Measurements from ENCODE around the gene TMEM42.
"Not testable (repeated sequence)": the region's sequence is repeated elsewhere in the genome, so short reads cannot be mapped to it uniquely, and the experiment has no call there.

Gene TMEM42

DNA sequence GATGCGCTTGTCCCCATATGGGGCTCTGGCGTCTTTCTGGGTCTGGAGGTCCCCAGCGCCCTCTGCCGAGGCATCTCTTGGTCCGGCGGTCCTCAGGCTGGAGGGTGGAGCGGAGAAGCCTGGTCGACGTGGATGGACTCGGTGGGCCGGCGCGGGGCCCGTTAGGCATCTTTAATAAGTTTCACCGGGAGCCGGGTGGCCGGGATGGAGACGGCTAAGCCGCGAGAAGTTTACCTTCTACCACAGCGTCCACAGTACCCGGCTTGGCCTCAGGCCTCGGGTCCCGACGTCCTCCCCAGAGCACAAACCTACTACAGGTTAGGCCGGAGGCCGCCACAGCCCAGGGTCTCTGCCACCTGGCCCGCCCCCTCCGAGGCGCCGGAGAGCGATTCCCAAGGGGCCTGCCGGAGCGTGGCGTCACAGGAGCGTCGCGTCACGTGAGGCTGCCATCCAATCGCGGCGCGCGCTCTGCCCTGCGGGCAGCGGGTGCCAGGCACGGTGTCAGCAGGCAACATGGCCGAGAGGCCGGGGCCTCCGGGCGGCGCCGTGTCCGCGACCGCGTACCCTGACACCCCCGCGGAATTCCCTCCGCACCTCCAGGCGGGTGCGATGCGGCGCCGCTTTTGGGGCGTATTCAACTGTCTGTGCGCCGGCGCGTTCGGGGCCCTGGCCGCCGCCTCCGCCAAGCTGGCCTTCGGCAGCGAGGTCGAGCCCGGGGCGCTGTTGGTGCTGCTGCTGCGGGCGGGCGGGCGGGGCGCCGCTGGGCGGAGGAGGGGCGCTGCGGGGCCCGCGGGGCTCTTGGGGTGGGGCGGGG, at the start of gene TMEM42:
Gene TMEM42 (plus strand): TSS at position 501 of the 814 bp plus-strand sequence. CDS start 13 bp downstream, at position 514.
- DNase-seq (ENCODE audit: low spot score), result peak; percentile 83

DNA sequence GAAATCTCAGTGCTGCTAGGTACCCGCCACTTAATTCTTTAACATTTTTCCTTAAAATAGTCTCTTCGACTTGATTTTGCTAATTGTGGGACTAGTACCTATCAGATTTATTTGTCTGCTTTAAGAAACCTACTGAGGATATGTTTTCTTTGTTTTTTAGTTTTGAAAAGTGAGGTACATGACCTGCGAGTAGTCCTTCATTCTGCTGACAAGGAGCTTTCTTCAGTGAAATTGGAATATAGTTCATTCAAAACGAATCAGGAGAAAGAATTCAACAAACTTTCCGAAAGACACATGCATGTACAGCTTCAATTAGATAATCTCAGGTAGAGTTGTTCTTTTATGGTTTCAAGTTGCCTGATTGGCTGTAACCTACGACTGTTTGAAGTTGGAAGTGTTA, 47.0 kb upstream of the TMEM42 start:
- no peak for DNase-seq (ENCODE audit: low spot score)

DNA sequence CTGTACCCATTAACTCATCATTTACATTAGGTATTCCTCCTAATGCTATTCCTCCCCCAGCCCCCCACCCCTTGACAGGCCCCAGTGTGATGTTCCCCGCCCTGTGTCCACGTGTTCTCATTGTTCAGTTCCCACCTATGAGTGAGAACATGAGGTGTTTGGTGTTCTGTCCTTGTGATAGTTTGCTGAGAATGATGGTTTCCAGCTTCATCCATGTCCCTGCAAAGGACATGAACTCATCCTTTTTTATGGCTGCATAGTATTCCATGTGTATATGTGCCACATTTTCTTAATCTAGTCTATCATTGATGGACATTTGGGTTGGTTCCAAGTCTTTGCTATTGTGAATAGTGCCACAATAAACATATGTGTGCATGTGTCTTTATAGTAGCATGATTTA, 45.4 kb upstream of the TMEM42 start:
- DNase-seq (ENCODE audit: low spot score), result not testable (repeated sequence)

DNA sequence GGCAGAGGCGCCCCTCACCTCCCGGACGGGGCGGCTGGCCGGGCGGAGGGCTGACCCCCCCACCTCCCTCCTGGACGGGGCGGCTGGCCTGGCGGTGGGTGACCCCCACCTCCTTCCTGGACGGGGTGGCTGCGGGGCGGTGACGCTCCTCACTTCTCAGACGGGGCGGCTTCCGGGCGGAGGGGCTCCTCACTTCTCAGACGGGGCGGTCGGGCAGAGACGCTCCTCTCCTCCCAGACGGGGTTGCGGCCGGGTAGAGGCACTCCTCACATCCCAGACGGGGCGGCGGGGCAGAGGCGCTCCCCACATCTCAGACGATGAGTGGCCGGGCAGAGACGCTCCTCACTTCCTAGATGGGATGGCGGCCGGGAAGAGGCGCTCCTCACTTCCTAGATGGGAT, 40.5 kb upstream of the TMEM42 start:
- DNase-seq (ENCODE audit: low spot score), result not testable (repeated sequence)

DNA sequence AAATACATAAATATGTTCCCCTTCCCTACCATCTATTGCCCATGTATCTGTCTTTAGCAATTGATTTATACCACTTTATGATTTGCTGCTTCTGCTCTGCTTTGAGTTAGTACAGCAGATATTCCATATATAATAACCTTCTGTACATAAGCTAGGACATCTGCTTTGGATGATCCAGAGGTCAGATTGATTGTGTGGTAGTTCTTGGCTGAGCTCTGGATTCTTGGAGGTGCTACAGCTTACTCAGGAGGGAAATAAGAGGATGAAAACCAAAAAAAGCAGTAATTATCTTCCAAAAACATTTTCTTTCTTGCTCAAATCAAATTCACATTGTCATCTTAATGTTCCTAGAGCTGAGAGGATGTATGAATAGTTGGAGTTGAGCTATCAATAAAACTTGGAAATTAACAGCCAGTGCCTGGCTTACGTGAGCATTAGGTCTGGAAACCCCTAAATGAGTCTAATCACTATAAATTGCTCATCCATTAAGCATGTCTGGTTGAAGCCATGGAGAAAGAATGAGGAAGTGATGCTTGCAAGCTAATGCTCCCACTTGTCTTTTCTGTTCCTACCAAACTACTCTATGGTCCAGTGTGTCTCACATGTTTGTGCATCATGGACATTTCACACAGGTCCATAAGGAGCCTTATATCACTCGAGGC, 36.3 kb upstream of the TMEM42 start:
- DNase-seq (ENCODE audit: low spot score), result peak; percentile 36

DNA sequence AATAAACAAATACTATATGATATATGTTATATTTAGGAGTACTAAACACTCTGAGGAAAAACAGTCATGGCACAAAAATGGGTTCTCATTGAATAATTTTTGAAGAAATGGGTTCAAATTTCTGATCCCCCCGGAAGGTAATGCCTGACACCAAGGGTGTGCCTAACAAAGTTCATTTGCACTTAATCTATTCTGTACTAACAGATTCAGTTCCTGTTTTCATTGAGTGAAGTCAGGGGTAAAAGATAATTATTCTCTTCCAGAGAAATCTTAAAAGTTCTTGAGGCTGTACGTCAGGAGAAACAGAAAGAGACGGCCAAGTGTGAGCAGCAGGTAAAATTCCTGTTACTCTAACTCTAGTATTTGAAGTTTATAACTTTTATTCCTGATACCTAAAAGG, 34.5 kb upstream of the TMEM42 start:
- DNase-seq (ENCODE audit: low spot score), result no peak

DNA sequence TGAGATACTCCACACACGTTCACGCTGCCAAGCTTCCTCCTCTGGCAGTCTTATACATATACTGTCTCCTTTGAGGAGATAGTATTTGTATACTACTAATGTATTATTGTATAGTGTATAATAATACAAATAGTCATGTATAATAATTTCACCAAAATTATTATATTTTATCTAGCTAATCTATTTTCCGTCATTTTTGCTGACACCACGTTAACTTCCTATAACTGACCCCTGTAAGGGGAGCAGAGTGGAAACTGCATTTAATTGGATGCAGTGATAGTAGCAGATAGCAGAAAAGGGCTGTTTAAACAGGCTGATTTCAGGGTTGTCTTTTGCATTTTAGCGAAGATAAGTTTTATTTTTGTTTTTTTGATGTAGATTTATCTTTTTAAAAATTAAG, 30.5 kb upstream of the TMEM42 start:
- DNase-seq (ENCODE audit: low spot score), result no peak

DNA sequence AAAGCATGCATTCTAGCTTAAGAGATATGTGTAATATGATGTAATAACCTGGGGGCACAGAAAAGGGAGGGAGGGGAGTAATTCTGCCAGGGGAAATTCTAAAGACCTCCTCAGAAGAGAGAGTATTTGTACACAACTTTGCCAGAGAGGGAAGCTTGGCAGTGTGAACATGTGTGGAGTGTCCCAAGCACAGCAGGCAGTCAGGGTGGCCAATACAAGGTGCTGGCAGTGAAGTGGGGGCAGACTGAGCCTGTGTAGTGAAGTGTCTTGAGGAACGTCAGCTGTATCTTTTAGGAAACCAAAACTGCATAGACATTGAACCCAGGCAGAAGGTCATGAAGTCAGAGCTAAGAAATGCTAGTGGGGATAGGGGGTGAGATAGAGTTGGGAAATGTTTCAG, 29.7 kb upstream of the TMEM42 start:
- no peak for DNase-seq (ENCODE audit: low spot score)

DNA sequence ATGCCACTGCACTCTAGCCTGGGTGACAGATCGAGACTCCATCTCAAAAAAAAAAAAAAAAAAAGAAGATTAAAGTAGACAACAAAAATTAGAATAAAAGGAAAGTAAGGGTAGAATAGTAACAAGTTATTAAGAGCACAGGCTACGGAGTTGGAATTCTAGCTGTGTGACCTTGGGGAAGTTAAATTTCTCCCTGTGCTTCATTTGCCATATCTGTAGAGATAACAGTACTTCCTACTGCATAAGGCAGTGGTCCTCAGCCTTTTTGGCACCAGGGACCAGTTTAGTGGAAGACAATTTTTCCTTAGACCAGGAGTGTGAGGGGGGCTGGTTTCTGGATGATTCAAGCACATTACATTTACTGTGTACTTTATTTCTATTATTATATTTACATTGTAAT, 28.7 kb upstream of the TMEM42 start:
- no peak for DNase-seq (ENCODE audit: low spot score)

DNA sequence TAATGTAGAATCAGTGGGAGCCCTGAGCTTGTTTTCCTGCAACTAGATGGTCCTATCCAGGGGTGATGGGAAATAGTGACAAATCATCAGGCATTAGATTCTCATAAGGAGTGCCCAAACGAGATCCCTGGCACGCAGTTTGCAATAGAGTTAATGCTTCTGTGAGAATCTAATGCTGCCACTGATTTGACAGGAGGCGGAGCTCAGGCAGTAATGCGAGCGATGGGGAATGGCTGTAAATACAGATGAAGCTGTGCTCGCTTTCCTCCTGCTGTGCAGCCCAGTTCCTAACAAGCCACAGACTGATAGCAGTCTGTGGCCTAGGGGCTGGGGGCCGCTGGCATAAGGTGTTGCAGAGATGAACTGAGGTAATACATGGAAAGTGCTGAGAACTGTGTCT, 28.3 kb upstream of the TMEM42 start:
- DNase-seq (ENCODE audit: low spot score), result no peak

DNA sequence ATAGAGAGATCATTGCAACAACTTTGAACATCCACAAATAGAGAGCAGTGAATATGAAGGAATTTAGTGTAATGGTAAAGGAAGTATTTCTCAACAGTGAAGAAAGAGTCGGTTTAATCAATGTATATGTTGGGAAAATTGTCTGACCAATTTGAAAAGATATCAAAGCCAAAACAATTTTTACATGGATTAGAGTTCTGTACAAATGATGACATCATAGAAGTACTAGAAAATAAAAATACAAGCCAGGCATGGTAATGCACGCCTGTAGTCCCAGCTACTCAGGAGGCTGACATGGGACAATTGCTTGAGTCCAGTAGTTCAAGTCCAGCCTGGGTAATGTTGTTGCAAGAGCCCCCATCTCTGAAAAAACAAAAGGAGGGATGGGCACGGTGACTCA, 26.0 kb upstream of the TMEM42 start:
- no peak for DNase-seq (ENCODE audit: low spot score)

DNA sequence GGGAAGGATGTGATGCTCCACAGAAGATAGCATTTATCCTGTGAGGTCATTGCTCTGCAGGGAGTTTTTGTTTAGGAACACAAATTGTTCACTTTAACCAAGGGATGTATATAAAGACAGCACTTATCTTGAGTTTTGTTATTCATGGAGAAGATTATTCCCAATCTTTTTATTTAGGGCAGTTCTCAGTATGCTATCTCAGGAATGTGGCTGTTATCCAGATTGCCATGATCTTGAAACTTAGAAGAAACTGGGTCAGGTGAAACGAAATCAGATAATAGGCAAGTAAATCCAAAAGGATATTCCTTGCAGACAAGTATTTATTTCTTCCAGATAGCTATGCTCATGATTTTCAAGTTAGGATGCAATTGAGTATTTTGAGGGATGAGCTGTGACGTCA, 19.3 kb upstream of the TMEM42 start:
- DNase-seq (ENCODE audit: low spot score), result no peak

DNA sequence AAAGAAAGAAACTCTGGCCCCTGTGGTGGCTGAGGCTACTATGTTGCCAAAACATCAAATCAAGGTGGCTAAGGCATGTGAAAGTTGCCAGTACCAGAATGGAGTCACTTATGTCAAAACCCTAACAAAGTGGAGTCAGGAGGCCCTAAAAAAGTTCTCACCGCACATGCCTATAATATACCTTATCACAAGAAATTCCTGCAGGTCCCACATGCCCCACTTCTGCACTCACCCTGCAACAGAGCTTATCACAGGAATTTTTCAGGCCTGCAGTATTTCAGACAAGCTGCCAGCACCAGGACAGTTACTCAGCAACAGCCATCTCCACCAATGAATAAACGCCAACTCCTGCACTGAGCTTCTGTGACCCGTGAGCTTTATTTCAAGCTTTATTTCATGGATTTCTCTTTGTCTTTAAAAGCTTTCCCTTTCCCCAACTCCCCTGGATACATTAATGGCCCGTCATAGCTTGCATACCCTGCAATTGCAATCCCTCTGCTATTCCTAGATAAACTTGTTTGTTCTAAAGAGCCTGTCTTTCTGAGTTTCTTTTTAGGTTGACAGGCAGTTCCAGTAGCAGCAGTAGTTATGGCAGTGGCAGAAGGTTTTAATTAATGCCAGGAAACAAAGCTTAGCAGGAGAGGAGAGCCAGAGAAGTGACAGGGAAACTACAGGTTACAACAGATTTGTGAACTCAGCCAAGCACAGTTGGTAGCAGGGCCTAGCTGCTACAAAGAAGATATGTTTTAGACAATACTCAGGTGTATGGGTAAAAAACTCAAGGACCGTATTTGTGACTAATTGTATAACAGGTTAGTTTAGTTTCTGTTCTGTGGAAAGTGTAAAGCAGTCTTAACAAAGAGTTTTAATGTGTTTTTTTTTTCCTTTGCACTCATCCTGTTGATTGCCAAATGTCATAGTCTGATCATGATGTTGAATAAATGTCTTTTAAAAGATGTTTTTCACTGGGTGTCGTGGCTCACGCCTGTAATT, 15.9 kb upstream of the TMEM42 start:
- no peak for DNase-seq (ENCODE audit: low spot score)

DNA sequence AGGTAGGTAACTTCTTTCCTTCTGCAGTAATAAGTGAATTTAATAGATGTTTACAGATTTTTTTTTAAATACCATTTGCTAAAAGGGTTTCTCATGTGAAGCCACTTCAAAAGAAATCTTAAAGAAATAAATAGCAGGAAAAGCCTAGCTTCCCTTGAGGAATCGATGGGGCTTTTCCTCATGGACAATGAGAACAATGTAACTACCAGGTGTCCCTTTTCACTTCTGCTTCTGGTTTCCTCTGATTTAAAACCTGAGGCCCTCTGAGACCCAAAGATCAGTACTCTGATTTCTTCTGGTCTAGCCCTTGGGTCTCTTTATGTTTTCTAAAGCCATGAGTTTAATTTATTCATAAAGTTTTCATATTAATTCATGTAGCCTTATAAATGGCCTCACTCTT, 13.1 kb upstream of the TMEM42 start:
- DNase-seq (ENCODE audit: low spot score), result no peak

DNA sequence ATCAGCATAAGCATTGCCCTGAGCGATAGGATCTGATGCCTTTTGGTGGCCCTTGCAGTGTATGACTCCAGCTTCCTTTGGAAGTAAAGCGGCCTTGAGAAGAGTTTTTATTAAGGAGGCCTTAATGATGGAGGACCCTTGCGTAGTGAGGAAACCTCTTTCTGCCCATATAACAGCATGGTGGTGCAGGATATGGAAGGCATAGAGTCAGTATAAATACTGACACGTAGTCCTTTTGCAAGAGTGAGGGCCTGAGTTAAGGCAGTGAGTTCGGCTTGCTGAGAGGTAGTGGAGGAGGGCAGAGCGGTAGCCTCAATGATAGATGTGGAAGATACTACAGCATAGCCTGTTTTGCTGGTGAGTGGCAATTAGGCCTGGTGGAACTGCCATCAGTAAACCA, 5.0 kb upstream of the TMEM42 start:
- DNase-seq (ENCODE audit: low spot score), result not testable (repeated sequence)

DNA sequence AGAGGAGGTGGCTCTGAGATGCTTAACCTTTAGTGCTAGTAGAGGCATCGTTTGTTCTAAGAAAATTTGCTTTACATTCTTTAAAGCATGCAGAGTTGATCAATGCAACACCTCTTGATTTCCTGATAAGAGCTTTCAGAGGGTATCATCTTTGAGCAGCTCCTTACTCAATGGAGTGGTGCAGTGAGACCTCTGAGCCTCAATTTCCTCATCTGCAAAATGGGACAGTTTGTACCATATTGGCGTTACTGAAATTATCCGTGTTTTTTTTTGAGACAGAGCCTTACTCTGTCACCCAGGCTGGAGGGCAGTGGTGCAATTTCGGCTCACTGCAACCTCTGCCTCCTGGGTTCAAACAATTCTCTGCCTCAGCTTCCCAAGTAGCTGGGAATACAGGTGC, 1.6 kb upstream of the TMEM42 start:
- no peak for DNase-seq (ENCODE audit: low spot score)

DNA sequence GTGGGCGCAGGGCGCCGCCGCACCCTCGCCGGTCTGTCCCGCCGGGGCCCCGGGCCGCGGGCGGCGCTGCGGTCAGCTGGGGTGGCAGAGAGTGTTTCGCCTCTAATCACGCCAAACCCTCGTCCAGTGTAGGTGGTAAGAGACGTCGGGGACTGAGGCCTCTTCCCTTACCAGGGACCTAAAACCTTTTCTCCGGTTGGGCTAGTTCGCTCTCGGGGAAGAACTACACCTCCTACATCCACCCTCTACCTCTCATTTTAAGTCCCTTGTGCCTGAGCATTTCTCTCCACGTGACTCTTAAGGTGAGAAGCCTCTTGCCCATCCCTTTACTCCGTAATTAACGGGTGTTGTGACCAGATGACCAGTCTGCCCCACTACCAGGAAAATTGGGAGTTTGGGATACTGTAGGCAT, 520 bp downstream of the TMEM42 start:
- peak; percentile 21 for DNase-seq (ENCODE audit: low spot score)

DNA sequence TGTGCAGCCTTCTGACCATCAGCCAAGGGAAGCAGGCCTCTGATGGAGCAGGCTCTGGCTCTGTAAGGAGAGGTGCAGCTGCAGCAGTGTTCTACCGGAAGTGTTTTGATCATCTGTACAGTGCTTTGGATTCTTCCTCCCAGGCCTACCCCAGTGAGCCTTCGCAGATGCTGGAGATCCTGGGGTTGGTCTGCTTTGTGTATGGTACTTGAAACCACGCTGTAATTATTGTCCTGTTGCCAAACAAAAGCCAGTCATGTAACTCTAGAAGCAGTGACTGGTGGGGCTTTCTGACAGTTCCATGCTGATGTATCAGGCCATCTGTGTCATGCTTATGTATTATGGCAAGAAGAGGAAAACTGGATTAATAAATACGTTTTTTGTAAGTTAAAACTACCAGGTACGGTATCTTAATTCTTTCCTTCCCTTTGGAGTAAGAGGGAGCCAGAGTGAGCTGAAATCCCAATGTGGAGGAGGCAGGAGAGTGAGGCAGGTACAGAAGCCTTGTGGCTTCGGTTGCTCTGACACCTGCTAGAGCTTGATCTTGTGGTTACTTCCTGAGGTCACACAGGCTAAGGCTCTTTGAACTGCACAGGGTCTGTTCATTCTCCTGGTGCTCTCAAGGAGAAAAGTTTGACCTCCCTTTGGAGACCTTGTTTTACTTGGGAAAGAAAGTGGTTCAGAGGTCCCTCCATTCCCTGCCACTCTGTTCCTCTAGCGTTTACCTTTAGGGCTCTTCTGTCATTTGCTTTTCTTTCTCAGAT, 3.7 kb downstream of the TMEM42 start:
- DNase-seq (ENCODE audit: low spot score), result no peak

DNA sequence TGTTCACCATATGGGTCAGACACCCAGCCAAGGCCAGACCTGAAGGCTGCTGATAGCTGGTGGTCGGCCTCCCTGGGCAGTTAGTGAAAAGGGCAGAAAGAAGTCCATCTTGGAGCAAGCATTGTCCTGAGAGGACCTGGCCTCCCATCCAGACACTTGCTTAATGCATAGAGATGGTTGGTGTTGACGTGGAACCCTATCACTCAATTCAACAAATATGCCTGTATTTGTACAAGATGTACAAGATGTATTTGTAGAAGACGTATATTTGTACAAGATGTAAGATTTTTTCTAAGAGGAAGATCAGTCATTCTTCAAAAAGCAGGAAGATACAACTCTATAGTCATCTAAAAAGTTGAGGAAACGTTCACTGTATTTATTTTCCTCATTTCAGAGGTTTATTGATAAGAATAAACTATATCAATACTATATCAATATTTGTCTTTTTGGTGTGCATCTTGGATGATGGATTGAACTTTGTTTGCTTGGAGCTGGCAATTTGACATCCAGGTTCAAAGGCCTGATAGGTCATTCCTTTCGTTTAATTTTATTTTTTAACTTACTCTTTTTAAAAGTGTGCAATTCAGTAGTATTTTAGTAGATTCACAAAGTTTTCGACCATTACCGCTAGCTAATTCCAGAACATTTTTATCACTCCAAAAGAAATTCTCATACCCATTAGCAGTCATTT, 5.9 kb downstream of the TMEM42 start:
- DNase-seq (ENCODE audit: low spot score), result no peak

DNA sequence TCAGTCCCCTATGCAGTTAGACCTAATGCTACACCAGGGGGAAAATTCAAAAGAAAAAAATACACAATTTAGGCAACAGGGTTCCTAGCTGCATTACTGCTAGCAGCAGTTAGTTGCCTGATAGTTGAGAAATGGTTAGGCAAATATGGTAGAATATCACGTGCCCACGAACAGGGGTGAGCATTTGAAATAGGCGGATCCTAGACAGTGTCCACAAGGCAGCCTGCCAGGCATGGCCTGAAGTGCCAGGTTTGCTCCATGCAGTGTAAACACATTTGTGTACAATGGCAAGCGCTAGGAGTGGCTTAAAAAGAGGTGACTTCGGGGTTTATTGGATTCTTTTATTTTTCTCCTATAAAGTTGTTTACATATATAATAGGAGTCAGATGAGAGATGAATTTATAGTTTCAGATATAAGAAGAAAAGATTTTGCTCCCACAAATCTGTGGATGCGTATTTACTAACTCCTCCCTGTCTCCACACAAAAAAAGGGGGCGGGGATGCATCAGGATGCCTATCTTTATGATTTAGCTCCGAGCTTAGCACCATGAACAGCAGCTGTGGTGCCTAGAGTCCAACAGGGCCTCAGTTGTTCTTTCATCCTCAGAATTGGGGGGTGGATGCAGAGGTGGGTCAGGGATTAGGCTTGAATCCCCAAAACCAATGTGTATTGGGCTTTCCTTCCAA, 8.8 kb downstream of the TMEM42 start:
- DNase-seq (ENCODE audit: low spot score), result no peak

Data from RKO (cell line).